Activated T-cell treated with anti-CD3 and anti-CD28 coated beads for 1 hour (primary cell): ENCODE data around the gene NUBPL.
A peak's percentile ranks its signal among the peaks of the same experiment; 100 is the strongest.

Source experiments
- DNase-seq: peaks from one replicate; pipeline ENCODE4 v3.0.0-alpha.2; 2020; ENCODE audit warnings: low read depth

NUBPL gene, protein sequence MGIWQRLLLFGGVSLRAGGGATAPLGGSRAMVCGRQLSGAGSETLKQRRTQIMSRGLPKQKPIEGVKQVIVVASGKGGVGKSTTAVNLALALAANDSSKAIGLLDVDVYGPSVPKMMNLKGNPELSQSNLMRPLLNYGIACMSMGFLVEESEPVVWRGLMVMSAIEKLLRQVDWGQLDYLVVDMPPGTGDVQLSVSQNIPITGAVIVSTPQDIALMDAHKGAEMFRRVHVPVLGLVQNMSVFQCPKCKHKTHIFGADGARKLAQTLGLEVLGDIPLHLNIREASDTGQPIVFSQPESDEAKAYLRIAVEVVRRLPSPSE

DNA sequence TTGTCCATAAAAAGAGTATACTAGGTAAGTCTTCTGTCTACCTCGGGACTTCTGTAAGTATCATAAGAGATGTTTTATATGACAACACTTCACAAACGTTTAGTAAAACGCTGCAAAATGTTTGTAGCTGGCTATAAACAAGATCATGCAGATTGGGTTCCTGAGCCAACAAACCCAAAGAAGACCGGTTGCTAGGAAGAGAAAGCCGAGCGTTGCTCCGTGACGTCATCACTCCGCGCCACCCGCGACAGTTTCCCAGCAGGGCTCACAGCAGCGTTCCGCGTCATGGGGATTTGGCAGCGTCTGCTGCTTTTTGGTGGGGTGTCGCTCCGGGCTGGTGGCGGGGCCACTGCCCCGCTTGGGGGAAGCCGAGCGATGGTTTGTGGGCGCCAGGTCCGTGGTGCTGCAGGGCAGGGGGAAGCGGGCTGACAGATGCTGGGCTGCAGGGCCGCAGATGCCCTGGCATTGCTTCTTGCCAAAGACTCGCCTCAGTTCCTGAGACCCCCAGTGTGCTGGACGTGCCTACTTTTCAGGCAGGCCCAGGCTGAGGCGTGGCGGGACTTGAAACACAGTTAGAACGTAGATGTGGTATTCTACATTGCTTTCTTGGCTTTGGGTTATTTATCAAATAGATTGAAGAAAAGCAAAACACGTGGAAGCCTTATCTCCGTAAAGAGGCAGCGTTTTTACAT, at the start of gene NUBPL:
TSS of gene NUBPL (plus strand) at position 250 of the 692 bp plus-strand sequence. CDS start at position 286, 36 bp downstream.
- peak; percentile 95 for DNase-seq

DNA sequence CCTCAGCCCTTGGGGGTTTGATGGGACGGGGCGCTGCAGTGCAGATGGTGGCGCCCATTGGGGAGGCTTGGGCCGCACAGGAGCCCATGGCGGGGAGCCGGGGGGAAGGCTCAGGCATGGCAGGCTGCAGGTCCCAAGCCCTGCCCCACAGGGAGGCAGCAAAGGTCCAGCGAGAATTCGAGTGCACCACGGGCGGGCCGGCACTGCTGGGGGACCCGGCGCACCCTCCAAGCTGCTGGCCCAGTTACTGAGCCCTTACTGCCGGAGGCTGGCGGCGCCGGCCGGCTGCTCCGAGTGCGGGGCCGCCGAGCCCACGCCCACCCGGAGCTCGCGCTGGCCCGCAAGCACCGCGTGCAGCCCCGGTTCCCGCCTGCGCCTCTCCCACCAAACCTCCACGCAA, 34.1 kb upstream of the NUBPL start:
- DNase-seq = no peak

DNA sequence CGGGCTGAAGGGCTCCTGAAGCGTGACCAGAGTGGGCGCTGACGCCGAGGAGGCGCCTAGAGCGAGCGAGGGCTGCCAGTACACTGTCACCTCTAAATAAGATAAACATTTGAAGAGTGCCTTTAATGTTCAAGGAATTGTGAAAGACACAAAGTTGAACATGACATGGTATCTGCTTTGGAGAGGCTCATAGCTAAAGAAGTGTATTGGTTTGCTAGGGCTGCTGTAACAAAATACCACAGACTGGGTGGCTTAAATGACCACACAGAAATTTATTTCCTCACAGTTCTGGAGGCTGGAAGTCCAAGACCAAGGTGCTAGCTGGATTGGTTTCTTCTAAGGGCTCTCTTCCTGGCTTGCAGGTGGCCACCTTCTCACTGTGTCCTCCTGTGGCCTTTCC, 33.7 kb upstream of the NUBPL start:
- DNase-seq = no peak

DNA sequence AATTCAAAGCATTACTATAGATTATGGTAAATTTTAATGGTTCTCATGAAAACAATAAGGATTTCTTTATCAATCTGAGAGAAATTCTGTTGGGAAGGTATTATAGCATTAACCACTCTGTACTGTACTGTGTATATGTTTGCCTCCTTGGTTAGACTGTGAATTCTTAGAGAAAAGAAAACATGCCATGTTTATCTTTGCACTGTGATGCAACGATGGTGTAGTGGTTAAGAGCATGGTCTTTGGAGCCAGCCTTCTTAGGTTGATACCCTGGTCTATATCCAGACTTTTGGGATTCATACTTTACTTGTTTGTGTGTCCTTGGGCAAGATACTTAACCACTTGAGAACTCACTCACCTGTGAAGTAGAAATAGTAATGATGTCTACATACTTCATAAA, 32.2 kb upstream of the NUBPL start:
- DNase-seq = no peak

DNA sequence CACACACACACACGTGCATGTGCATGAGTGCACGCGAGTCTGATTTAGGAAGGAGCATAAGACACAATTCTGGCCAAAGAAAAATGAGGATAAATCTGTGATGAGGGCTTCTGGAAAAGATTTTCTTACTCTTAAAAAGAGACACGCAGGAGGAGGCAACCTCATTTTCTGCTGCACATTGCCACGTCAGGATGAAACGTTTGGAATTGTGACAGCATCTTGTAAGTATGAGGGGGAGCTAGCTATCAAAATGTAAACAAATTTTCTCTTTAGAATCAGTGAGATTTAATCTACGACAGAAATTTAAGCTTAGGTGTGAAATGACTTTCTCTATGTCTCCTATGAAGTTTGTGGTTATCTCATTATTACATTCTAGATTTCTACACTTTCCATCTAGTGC, 31.1 kb upstream of the NUBPL start:
- no peak for DNase-seq

DNA sequence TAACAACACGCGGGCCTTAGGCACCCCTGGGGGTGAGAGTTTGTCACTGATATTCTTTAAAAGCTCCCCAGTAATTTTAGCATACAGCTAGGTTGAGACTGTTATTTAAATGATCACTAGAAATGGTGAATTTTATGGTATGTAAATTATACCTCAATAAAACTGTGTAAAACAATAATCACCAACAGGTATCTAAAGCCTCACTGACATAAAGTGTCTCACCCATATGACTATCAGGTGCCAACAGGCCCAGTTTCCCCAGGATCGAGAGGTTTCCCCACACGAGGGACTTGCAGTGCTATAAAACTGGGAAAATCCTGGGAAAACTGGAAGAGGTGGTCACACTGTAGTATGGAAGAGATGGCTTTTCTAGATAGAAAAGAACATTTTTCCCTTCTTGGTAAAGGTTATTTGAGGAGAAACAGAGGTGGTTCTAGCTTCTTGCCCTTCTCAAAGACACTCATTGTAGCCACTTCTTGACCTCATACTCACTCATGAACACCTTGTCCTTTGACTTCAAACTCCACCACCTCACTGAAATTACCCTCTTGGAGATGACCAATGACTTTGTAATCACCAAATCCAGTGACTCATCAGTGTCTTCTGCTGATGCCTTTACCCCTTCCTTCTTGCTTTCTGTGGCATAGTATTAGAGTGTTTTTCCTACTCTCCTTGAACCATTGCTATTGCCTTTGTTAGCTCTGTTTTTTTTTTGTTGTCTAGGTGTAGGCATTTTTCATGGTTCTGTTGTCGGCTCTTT, 24.8 kb upstream of the NUBPL start:
- DNase-seq = no peak

DNA sequence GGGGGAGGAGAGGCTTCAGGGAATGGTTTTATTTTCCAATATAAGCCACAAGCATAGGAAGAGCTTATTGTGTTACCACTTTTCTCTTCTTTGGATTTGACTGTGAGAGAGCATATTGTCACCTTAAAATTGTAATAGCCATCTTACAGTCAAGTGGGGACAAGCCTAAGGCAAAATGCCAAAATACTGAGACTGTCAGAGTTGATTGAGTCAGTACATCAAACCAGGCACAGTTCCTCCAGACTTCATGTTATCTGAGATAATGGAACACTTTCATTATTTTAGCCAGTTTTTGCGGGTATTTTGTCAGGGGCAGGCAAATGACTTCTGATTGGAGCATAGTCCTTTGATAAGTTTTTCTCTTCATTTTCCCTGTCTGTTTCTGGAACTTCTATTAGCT, 19.5 kb upstream of the NUBPL start:
- no peak for DNase-seq

DNA sequence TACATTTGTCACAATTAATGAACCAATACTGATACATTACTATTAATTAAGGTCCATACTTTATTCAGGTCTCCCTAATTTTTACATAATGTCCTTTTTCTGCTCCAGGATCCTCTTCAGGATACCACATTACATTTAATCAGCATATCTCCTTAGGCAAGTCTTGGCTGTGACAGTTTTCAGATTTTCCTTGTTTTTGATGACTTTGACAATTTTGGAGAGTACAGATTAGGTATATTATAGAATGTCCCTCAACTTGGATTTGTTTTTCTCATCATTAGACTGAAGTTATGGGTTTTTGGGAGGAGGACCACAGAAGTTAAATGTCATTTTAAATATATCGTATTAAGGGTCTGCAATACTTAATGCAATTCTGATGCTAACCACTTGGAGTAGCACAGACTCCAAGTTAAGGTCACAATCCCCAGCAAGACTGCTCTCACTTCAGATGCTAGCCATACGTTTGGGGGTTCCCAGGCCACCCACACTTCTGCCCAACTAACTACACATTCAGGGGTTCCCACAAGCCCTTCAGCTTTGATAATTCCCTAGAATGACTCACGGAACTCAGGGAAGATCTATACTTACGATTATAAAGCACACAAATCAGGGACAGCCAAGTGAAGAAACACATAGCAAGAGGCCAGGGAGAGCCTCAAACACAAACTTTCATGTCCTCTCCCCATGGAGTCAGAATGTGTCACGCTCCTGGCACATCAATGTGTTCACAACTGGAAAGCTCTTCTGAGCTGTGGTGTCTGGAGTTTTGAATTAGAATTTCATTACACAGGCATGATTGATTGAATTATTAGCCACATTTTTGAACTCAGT, 17.0 kb upstream of the NUBPL start:
- no peak for DNase-seq

DNA sequence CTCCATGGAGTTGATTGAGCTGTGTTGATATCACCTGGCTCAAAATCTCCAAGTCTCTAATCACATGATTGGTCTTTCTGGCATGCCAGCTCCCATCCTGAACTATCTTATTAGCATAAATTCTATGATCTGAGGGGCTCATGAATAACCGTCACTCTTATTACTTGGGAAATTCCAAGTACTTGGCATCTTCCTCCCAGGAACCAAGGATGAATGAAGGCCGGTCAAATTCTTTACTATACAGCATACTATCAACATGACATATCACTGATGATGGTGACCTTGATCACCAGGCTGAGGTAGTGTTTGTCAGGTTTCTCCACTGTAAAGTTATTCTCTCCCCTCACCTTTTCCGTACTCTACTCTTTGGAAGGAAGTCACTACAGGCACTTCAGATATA, 16.4 kb upstream of the NUBPL start:
- DNase-seq = no peak

DNA sequence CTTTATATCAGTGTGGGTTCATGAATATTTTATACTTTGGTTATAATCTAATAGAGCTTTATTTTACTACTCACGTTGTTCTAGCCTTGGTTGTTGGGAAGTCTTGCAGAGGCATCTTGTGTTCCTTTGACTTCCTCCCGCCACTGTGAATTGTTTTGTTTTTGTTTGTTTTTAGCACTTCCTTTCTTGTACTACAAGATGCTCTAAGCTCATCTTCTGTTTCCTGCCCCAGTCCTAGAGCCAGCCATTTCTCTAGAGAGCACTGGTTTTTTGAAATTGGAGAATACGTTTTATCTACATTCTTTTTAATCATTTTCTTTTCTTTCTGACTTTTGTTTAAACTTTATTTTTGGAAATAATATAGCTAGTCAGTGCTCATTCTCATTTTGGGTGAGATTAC, 15.9 kb upstream of the NUBPL start:
- no peak for DNase-seq

DNA sequence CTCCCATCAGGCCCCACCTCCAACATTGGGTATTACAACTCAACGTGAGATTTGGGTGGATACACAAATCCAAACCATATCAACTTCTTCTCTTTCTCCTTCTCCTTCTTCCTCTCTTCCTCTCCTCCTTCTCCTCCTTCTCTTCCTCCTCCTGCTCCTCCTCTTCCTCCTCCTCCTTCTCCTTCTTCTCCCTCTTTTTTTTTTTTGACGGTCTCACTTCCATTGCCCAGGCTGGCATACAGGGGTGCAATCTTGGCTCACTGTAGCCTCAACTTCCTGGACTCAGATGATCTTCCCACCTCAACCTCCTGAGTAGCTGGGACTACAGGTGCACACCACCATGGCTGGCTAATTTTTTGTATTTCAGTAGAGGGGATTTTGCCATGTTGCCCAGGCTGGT, 11.4 kb upstream of the NUBPL start:
- DNase-seq = no peak

DNA sequence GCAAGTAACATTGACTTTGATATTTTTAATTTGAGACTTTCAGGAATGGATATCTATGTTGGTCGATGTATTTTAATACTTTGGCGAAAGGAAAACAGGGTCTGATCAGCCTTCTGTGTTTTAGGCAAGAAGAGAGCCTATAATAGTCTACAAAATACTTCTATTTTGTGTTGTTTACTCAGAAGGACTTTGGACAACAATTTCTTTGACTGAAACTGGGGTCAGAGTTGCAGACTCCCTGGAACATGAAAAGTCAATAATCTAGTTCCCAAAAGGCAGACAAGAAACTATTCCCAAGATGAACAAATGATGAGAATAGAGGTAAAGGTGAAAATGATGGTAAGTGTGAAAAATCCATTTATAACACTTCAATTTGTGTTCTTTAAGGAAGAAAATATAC, 10.6 kb upstream of the NUBPL start:
- no peak for DNase-seq

DNA sequence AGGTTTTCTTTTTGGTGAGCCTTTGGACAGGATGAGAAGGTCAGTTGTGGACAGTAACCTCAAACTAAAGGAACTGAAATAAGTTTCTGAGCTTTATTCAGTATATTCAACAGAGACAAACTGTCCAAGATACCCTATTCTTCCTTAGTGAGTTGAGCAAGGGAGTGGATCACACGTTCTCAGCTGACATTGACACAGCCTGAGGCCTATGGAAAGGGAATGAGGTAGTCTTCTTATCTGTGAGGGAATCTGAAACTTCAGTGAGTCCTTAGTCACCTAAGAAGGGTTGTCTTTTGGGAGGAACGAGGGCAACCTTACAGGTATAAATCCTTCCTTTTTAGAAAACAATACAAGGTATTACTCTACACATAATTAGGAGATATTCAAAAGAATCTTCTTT, 5.0 kb upstream of the NUBPL start:
- no peak for DNase-seq

DNA sequence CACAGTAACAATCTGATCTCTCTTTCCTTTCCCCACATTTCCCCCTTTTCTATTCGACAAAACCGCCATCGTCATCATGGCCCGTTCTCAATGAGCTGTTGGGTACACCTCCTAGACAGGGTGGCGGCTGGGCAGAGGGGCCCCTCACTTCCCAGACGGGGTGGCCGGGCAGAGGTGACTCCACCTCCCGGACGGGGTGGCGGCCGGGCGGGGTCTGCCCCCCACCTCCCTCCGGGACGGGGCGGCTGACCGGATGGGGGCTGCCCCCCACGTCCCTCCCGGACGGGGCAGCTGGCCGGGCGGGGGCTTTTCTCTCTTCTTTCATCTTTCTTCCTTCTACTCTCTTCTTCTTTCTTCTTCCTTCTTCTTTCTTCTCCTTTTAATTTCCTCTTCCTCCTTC, 1.3 kb upstream of the NUBPL start:
- no peak for DNase-seq

DNA sequence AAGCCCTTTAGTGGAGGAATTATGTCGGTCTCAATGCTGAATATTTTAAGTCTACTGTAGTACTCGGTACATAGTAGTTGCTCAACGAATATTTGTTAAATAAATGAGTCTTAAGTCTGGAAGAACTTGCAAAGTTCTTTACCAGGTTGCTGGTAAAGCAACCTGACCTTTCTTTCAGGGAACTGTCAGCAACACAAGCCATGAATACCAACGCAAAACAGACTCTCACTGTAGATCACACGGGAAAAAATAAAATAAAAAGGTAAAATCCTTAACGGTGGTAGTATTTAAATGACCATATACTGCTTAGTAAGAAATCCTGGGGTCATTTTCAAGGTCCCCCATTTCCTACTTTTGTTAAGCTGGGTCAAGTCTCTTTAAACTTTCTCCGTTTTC, 447 bp upstream of the NUBPL start:
- no peak for DNase-seq

DNA sequence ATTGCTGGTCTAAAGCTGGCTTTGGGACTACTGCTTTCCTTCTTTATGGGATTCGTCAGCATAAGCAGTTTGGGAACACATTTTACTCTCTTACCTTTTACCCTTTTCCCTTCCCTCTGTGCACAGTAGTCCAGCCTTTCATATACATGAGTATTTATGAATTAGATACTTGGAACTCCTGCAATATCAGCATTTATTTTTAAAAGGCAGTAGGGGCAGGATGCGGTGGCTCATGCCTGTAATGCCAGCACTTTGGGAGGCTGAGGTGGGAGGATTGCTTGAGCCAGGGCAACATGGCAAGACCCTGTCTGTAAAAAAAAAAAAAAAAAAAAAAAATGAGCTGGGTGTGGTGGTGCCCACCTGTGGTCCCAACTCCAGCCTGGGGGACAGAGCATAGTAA, 3.0 kb downstream of the NUBPL start:
- DNase-seq = no peak

DNA sequence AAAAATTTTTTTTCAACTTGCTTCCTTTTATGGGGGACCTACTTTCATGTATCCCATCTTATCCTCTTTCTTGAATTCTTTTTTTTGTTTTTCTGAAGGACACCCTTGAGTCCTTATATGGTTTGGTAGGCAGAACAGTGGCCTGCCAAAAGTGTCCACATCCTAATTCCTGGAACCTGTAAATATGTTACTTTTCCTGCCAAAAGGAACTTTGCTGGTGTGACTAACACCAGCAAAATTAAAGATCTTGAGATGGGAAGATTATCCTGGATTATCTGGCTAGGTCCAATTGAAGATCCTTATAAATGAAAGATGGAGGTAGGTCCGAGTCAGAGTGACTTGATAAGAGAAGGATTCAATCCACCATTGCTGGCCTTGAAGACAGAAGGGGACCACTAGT, 5.3 kb downstream of the NUBPL start:
- no peak for DNase-seq

DNA sequence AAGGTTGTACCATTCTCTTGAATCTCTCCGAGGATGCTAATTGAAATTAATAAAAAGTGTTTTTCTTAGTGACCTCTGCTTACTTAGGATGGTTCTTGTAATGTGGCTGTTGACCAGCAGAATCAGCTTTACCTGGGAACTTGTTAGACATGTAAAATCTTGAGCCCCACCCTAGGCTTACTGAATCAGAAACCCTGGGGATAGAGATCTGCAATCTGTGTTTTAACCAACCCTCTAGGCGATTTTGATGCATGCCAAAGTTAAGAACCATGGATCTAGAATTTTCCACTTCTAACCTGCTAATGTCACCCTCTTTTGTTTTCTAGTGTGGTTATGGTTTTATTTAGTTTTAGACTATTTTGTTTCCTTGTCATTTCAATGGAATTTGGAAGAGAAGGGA, 6.5 kb downstream of the NUBPL start:
- no peak for DNase-seq

DNA sequence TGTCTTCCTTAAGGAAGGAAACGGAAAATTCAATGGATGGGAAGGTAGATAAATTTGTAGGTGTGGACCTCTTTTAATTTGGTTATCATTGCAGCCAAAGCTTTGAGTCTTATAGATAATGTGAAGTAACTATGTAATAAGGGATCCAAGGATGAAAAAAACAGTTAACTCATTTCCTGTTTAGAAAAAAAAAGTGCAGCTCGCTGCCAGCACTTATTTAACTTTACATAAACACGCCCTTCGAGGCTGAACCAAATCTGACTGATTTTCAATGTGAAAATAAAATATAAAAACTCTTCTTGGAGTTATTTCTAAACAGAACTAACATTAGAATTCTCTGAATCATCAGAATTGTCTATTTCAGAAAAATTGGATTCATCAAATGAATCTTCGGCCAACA, 7.0 kb downstream of the NUBPL start:
- no peak for DNase-seq

DNA sequence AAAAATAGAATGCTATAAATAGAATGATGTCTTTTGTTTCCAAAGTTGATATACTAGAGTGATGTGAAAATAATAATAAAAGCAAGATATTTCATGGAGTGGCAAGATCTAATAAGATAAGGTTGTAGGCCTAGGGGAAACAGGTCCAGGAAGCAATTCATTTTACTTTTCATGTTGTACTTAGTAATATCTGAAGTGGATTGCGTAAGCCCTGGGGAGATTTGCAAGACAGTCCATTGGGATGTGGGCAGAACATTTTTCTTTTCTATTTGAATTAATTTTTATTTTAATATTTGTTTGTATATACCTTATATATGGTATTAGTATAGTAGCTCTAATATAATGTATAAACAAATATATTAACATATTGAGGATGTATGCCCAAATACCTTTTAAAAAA, 7.5 kb downstream of the NUBPL start:
- no peak for DNase-seq

DNA sequence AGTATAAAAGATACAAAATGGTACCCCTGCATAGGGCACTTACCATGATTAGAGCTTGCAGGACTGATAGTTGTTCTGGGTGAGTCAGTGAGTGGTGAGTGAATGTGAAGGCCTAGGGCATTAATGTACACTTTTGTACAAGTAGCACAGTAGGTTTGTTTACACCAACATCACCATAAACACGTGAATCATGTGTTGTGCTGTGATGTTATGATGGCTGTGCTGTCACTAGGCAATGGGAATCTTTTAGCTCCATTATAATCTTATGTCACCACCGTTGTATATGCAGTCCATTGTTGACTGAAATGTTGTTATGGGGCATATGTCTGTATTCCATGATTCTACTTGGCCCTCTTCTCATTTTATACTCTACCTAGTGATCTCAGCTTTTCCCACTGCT, 11.8 kb downstream of the NUBPL start:
- no peak for DNase-seq

DNA sequence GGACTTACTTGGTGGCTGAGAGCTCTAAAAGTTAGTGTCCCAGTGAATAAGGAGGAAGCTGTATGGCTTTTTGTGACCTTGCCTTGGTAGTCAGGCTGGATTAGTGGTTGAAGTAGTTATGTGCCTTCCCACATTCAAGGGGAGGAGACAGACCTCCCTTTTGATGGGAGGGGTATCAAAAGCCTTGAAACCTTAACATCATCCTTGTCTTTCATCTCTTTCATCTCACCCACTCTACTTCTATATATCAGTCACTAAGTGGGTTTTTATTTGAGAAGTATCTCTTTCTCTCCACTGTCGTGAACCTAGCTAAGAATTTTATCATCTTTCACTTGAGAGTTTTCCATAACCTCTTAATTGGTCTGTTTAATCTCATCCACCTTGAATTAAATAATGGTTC, 15.7 kb downstream of the NUBPL start:
- DNase-seq = no peak
